Measurements from ENCODE around the gene PSTPIP2. TPM values are rescaled to one million over a fixed set of nuclear protein-coding genes. Genes with fewer than 3 reads are reported as not detected.

The PSTPIP2 gene
- total and polyA plus RNA-seq, 2 experiments from 2014 or later = 3.8 to 6.4 TPM

- Histone ChIP-seq H3K9me3 (ENCODE audit: low read depth) (no peaks in the 10 kb centered on the region), H3K4me3 (no peak overlapping the region), H3K9me2 (ENCODE audit: insufficient read depth) (no peaks in the 10 kb centered on the region), H3K27ac (no peak overlapping the region), H3K79me2 (ENCODE audit: insufficient read depth) (peaks cover 6% of the 10 kb centered on the region; the same call in 1 of the 2 replicates), H3F3A (ENCODE audit: insufficient read depth) (peaks cover 31% of the 10 kb centered on the region), H3K36me3 (ENCODE audit: low read depth) (no peaks in the 10 kb centered on the region), H3K4me1 (ENCODE audit: insufficient read depth) (0 out of 2 replicates have a peak, but pooled peaks cover 3% of the 10 kb centered on the region), H4K20me1 (ENCODE audit: insufficient read depth) (no peaks in the 10 kb centered on the region), H2AFZ (no peak overlapping the region), H3K9ac (no peak overlapping the region), H3K4me2 (ENCODE audit: unreplicated experiment) (no peak overlapping the region), H3K27me3 (replicated peaks; ENCODE audit: insufficient read depth) (no peaks in the 10 kb centered on the region)
- 86 to 88% methylated on average over 3 of the region's 3 CpGs for WGBS, 2 experiments (ENCODE audit: low coverage in 1 of 2, low lambda C conversion rate in 2 of 2, missing lambda C conversion rate in 2 of 2)
- no peak for TF ChIP-seq EZH2phosphoT487 (IDR thresholded peaks at IDR 0.05; ENCODE audit: insufficient read depth, low read depth)
- in situ Hi-C loops (cut with MboI) = loop anchor here (10.0 kb wide), 1 partner anchor 398 kb away; no protein-coding TSS in a partner anchor
- DNase-seq = no peak
Observed at GRCh38 chr18:46072959-46073358, 899 bp upstream of the PSTPIP2 start.

- DNase-seq = no peak
- Histone ChIP-seq H3K27ac (no peak overlapping the region), H3K9ac (peak overlapping the region; percentile 76), H3K9me2 (ENCODE audit: insufficient read depth) (no peaks in the 10 kb centered on the region), H3K4me1 (ENCODE audit: insufficient read depth) (0 out of 2 replicates have a peak, but pooled peaks cover 3% of the 10 kb centered on the region), H3K4me2 (ENCODE audit: unreplicated experiment) (peak overlapping the region; percentile 95), H4K20me1 (ENCODE audit: insufficient read depth) (no peaks in the 10 kb centered on the region), H3F3A (ENCODE audit: insufficient read depth) (peaks cover 28% of the 10 kb centered on the region), H3K79me2 (ENCODE audit: insufficient read depth) (peaks cover 10% of the 10 kb centered on the region; the same call in 1 of the 2 replicates), H2AFZ (peak overlapping the region; percentile 88), H3K36me3 (ENCODE audit: low read depth) (no peaks in the 10 kb centered on the region), H3K27me3 (replicated peaks; ENCODE audit: insufficient read depth) (no peaks in the 10 kb centered on the region), H3K4me3 (peak overlapping the region; percentile 85), H3K9me3 (ENCODE audit: low read depth) (no peaks in the 10 kb centered on the region)
- TF ChIP-seq EZH2 (IDR thresholded peaks at IDR 0.05; ENCODE audit: insufficient read depth, poor library complexity, severe bottlenecking) (no peak), EZH2phosphoT487 (IDR thresholded peaks at IDR 0.05; ENCODE audit: insufficient read depth, low read depth) (no peak)
- in situ Hi-C loops (cut with MboI) = loop anchor here (10.0 kb wide), 1 partner anchor 398 kb away; no protein-coding TSS in a partner anchor
- 13 to 14% methylated on average over 25 of the region's 25 CpGs for WGBS, 2 experiments (ENCODE audit: low coverage in 1 of 2, low lambda C conversion rate in 2 of 2, missing lambda C conversion rate in 2 of 2)
Observed at GRCh38 chr18:46072376-46072867, 362 bp upstream of the PSTPIP2 start.

GRCh38 chr18:46070815-46071652 lies 1.0 kb downstream of the PSTPIP2 start:
- peaks cover 10% of the 10 kb centered on the region; the same call in 1 of the 2 replicates for H3K79me2 ChIP-seq (ENCODE audit: insufficient read depth)
- peak overlapping the region; percentile 95 for H3K4me2 ChIP-seq (ENCODE audit: unreplicated experiment)
- H3K27me3 ChIP-seq (replicated peaks; ENCODE audit: insufficient read depth) = no peaks in the 10 kb centered on the region
- in situ Hi-C loops (cut with MboI) = loop anchor here (10.0 kb wide), 1 partner anchor 396 kb away; no protein-coding TSS in a partner anchor
- H3K27ac ChIP-seq = no peak overlapping the region
- peaks cover 18% of the 10 kb centered on the region for H3F3A ChIP-seq (ENCODE audit: insufficient read depth)
- H2AFZ ChIP-seq = peak overlapping the region; percentile 88
- no peaks in the 10 kb centered on the region for H4K20me1 ChIP-seq (ENCODE audit: insufficient read depth)
- DNase-seq = no peak
- H3K4me1 ChIP-seq (ENCODE audit: insufficient read depth) = 0 out of 2 replicates have a peak, but pooled peaks cover 3% of the 10 kb centered on the region
- H3K4me3 ChIP-seq = peak overlapping the region; percentile 85
- TF ChIP-seq EZH2phosphoT487 (IDR thresholded peaks at IDR 0.05; ENCODE audit: insufficient read depth, low read depth) = no peak
- no peak for TF ChIP-seq EZH2 (IDR thresholded peaks at IDR 0.05; ENCODE audit: insufficient read depth, poor library complexity, severe bottlenecking)
- peak overlapping the region; percentile 76 for H3K9ac ChIP-seq
- 34 to 41% methylated on average over 11 to 13 of the region's 13 CpGs for WGBS, 2 experiments (ENCODE audit: low coverage in 1 of 2, low lambda C conversion rate in 2 of 2, missing lambda C conversion rate in 2 of 2)
- H3K9me2 ChIP-seq (ENCODE audit: insufficient read depth) = no peaks in the 10 kb centered on the region
- no peaks in the 10 kb centered on the region for H3K9me3 ChIP-seq (ENCODE audit: low read depth)
- H3K36me3 ChIP-seq (ENCODE audit: low read depth) = no peaks in the 10 kb centered on the region

- Histone ChIP-seq H3F3A (ENCODE audit: insufficient read depth) (peaks cover 14% of the 10 kb centered on the region), H3K4me2 (ENCODE audit: unreplicated experiment) (no peak overlapping the region), H3K9ac (no peak overlapping the region), H3K9me2 (ENCODE audit: insufficient read depth) (no peaks in the 10 kb centered on the region), H3K36me3 (ENCODE audit: low read depth) (no peaks in the 10 kb centered on the region), H3K27ac (no peak overlapping the region), H2AFZ (no peak overlapping the region), H3K4me3 (no peak overlapping the region), H3K79me2 (ENCODE audit: insufficient read depth) (peaks cover 10% of the 10 kb centered on the region; the same call in 1 of the 2 replicates), H3K9me3 (ENCODE audit: low read depth) (no peaks in the 10 kb centered on the region), H4K20me1 (ENCODE audit: insufficient read depth) (no peaks in the 10 kb centered on the region), H3K4me1 (ENCODE audit: insufficient read depth) (0 out of 2 replicates have a peak, but pooled peaks cover 3% of the 10 kb centered on the region), H3K27me3 (replicated peaks; ENCODE audit: insufficient read depth) (no peaks in the 10 kb centered on the region)
- in situ Hi-C loops (cut with MboI) = loop anchor here (10.0 kb wide), 1 partner anchor 395 kb away; no protein-coding TSS in a partner anchor
- no peak for DNase-seq
- no peak for TF ChIP-seq EZH2 (IDR thresholded peaks at IDR 0.05; ENCODE audit: insufficient read depth, poor library complexity, severe bottlenecking)
- WGBS, 2 experiments (ENCODE audit: low coverage in 1 of 2, low lambda C conversion rate in 2 of 2, missing lambda C conversion rate in 2 of 2) = 71 to 84% methylated on average over 4 to 6 of the region's 6 CpGs
Observed at GRCh38 chr18:46070232-46070631, 1.8 kb downstream of the PSTPIP2 start.
